ENCODE measurements around the gene SYCE3. TPM values are rescaled to one million over a fixed set of nuclear protein-coding genes. Genes with fewer than 3 reads are reported as not detected.

SYCE3 gene
- total RNA-seq, 2 donors from 2014 or later: not detected

- no peak for TF ChIP-seq CTCF (IDR thresholded peaks at IDR 0.05)
- Histone ChIP-seq H3K27me3 (peaks cover 0 to 7% of the 10 kb centered on the region in 2 donors), H3K27ac (peak overlapping the region; percentile 92 to 96), H3K4me1 (peaks cover 0 to 59% of the 10 kb centered on the region in 2 donors), H3K36me3 (no peaks in the 10 kb centered on the region), H3K4me3 (peak overlapping the region; percentile 47 to 67), H3K9me3 (no peaks in the 10 kb centered on the region)
- DNase-seq (ENCODE audit: low spot score): no peak
Observed at GRCh38 chr22:50529416-50529896, 33.3 kb downstream of the SYCE3 start.

- Histone ChIP-seq H3K4me3 (peak overlapping the region; percentile 47 to 67), H3K9me3 (no peaks in the 10 kb centered on the region), H3K27me3 (peaks cover 0 to 7% of the 10 kb centered on the region in 2 donors), H3K36me3 (peaks cover 3% of the 10 kb centered on the region), H3K27ac (peak overlapping the region; percentile 92 to 96), H3K4me1 (peaks cover 0 to 65% of the 10 kb centered on the region in 2 donors)
- no peak for TF ChIP-seq CTCF (IDR thresholded peaks at IDR 0.05)
- no peak for DNase-seq (ENCODE audit: low spot score)
Observed at GRCh38 chr22:50528682-50529415, 33.9 kb downstream of the SYCE3 start.

- peaks cover 0 to 67% of the 10 kb centered on the region in 2 donors for H3K4me1 ChIP-seq
- peaks cover 10% of the 10 kb centered on the region for H3K36me3 ChIP-seq
- no peak for TF ChIP-seq CTCF (IDR thresholded peaks at IDR 0.05)
- DNase-seq (ENCODE audit: low spot score): no peak
- no peaks in the 10 kb centered on the region for H3K9me3 ChIP-seq
- no peak overlapping the region for H3K4me3 ChIP-seq
- peak overlapping the region; percentile 86 to 96 for H3K27ac ChIP-seq
- peaks cover 0 to 7% of the 10 kb centered on the region in 2 donors for H3K27me3 ChIP-seq
Observed at GRCh38 chr22:50527921-50528681, 34.6 kb downstream of the SYCE3 start.

GRCh38 chr22:50526834-50527801 lies 35.6 kb downstream of the SYCE3 start:
- Histone ChIP-seq H3K36me3 (peaks cover 20% of the 10 kb centered on the region), H3K27ac (peak overlapping the region; percentile 86 to 89), H3K9me3 (no peaks in the 10 kb centered on the region), H3K4me3 (peak overlapping the region; percentile 64 to 85), H3K4me1 (peaks cover 0 to 61% of the 10 kb centered on the region in 2 donors), H3K27me3 (peaks cover 0 to 7% of the 10 kb centered on the region in 2 donors)
- TF ChIP-seq CTCF (IDR thresholded peaks at IDR 0.05): no peak
- DNase-seq (ENCODE audit: low spot score): peak; percentile 77

Data from right atrium auricular region (tissue), 2 donors.